Naive thymus-derived CD4-positive, alpha-beta T cell (primary cell): ENCODE results near the gene RNF151. TPM values are rescaled to one million over a fixed set of nuclear protein-coding genes. Genes with fewer than 3 reads are reported as not detected.
"Not testable (repeated sequence)": the region's sequence is repeated elsewhere in the genome, so short reads cannot be mapped to it uniquely, and the experiment has no call there.

ENCODE experiments used
- ATAC-seq: fragments of 150-1000 bp; cut with Tn5 transposase; 2 replicates; pipeline ENCODE4 v1.10.0; 2021; ENCODE audit warnings: mild to moderate bottlenecking, moderate library complexity
- CTCF ChIA-PET: fragments of 350-600 bp; sonication (Branson Sonifier 250); formaldehyde crosslinking; loops from one replicate; lab custom pipeline; 2021; ENCODE audit warnings: antibody characterized with exemption; lab: Charles Lee
- POLR2A ChIA-PET: fragments of 350-600 bp; sonication (Branson Sonifier 250); formaldehyde crosslinking; loops from one replicate; lab custom pipeline; 2021; ENCODE audit warnings: antibody characterized with exemption, inconsistent platforms; lab: Charles Lee
- DNase-seq, 9 donors: peaks; one replicate each; pipeline versions ENCODE4 v3.0.0 to v3.0.0-alpha.2; 2020 to 2022; ENCODE audit warnings: mixed read lengths in 1 of 9
- H3K27ac ChIP-seq: one replicate; pipeline ENCODE4 v1.7.0; 2013; ENCODE audit warnings: mild to moderate bottlenecking, low read depth, low read length, moderate library complexity
- H3K27me3 ChIP-seq, 2 donors: one replicate each; pipeline ENCODE4 v1.7.0; 2013; ENCODE audit warnings: low read length in 2 of 2, mild to moderate bottlenecking in 2 of 2, moderate library complexity in 2 of 2; ENCODE audit not compliant: control insufficient read depth in 2 of 2, insufficient read depth in 2 of 2
- H3K36me3 ChIP-seq, 3 experiments: 1 replicate in 2 of 3; 2 replicates in 1 of 3; pipeline ENCODE4 v1.7.0; 2013; ENCODE audit warnings: low read length in 3 of 3, mild to moderate bottlenecking in 3 of 3, moderate library complexity in 1 of 3; ENCODE audit not compliant: insufficient read depth in 3 of 3, control insufficient read depth in 2 of 3
- H3K4me1 ChIP-seq, 2 donors: one replicate each; pipeline ENCODE4 v1.7.0; 2013; ENCODE audit warnings: low read length in 2 of 2, mild to moderate bottlenecking in 2 of 2, moderate library complexity in 1 of 2; ENCODE audit not compliant: control insufficient read depth in 2 of 2, insufficient read depth in 2 of 2
- H3K4me3 ChIP-seq: 2 replicates; pipeline ENCODE4 v1.7.0; 2013; ENCODE audit warnings: mild to moderate bottlenecking, low read length
- H3K9me3 ChIP-seq, 3 experiments: 1 replicate in 2 of 3; 2 replicates in 1 of 3; pipeline ENCODE4 v1.7.0; 2013; ENCODE audit warnings: low read length in 3 of 3; ENCODE audit not compliant: control insufficient read depth in 2 of 3
- H3K27ac Mint-ChIP-seq, 9 donors: one replicate each; pipeline ENCODE4 v1.8.0; 2020 to 2022; ENCODE audit warnings: mixed read lengths in 9 of 9, mild to moderate bottlenecking in 8 of 9, moderate library complexity in 5 of 9, inconsistent platforms in 2 of 9
- H3K27me3 Mint-ChIP-seq, 5 donors: one replicate each; pipeline ENCODE4 v1.8.0; 2021 to 2022; ENCODE audit warnings: mixed read lengths in 5 of 5, mild to moderate bottlenecking in 1 of 5
- H3K36me3 Mint-ChIP-seq, 5 donors: one replicate each; pipeline ENCODE4 v1.8.0; 2020 to 2022; ENCODE audit warnings: mixed read lengths in 5 of 5, mild to moderate bottlenecking in 3 of 5, inconsistent platforms in 1 of 5
- H3K4me1 Mint-ChIP-seq, 7 donors: one replicate each; pipeline ENCODE4 v1.8.0; 2020 to 2022; ENCODE audit warnings: mixed read lengths in 7 of 7, mild to moderate bottlenecking in 3 of 7, inconsistent platforms in 1 of 7
- H3K4me3 Mint-ChIP-seq, 10 donors: one replicate each; pipeline ENCODE4 v1.8.0; 2020 to 2022; ENCODE audit warnings: mild to moderate bottlenecking in 10 of 10, mixed read lengths in 10 of 10, moderate library complexity in 6 of 10, inconsistent platforms in 2 of 10
- H3K9me3 Mint-ChIP-seq, 11 donors: one replicate each; pipeline ENCODE4 v1.8.0; 2020 to 2022; ENCODE audit warnings: mixed read lengths in 11 of 11, mild to moderate bottlenecking in 4 of 11, inconsistent platforms in 1 of 11, moderate library complexity in 1 of 11
- intact Hi-C, 2 donors: fragments of 100-400 bp; cut with micrococcal nuclease; formaldehyde crosslinking; loops; one replicate each; pipeline ENCODE4 v1.15.1; 2023
- polyA plus RNA-seq, 2 donors: library from polyadenylated mRNA; unstranded; fragments of 300-500 nt; fragmentation: Illumina TruSeq; gene quantifications; one replicate each; pipeline ENCODE4 v1.2.3, GENCODE V29; 2021
- total RNA-seq, 6 experiments: library from RNA in 5 of 6; stranded (reverse) in 5 of 6; gene quantifications; 1 replicate in 5 of 6; 2 replicates in 1 of 6; pipeline ENCODE4 v1.2.3 and lab custom pipeline; 2021 to 2026

RNF151 gene
- total and polyA plus RNA-seq, 7 experiments from 2014 or later, result 0.51 TPM; not detected in 6

- H3K9me3 Mint-ChIP-seq, DNase-seq, CTCF ChIA-PET, ATAC-seq, H3K27me3 ChIP-seq, H3K4me3 Mint-ChIP-seq, H3K27ac Mint-ChIP-seq, H3K36me3 ChIP-seq, POLR2A ChIA-PET, H3K4me3 ChIP-seq, H3K27ac ChIP-seq, H3K4me1 Mint-ChIP-seq, H3K36me3 Mint-ChIP-seq, H3K4me1 ChIP-seq, H3K9me3 ChIP-seq: not testable (repeated sequence)
- intact Hi-C loops, result loop anchor here in 1 of 2 donors (10.0 kb wide), 1 partner anchor 395 kb away; no protein-coding TSS in a partner anchor
- H3K27me3 Mint-ChIP-seq, result peaks cover 42 to 80% (median 56%) of the 10 kb centered on the region in 5 donors
These were observed 46.5 kb upstream of the RNF151 start for GRCh38 chr16:1920122-1920521.

DNA sequence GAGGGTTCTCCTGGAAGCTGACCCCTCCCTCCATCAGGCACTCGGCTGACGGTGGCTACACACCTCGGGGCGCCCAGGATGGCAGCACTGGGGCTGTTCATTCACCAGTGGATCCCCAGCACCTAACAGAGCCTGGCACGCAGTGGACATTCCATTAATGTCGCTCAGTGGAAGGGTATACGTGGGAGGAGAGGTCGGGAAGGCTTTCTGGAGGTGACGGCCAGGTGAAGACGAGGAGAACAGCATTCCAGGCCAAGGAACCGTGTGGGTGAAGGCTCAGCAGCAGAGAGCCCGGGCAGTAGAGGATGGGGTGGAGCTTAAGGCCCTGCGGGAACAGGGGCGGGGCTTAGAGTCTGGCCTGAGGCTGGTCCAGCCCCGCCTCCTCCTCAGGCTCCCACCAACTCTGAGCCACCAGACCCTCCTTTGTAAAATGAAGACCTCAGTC, 45.9 kb upstream of the RNF151 start:
- Mint-ChIP-seq H3K36me3 (peaks cover 0 to 5% (median 0%) of the 10 kb centered on the region in 5 donors), H3K4me1 (peaks cover 0 to 10% (median 3%) of the 10 kb centered on the region in 7 donors), H3K27me3 (peaks cover 42 to 74% (median 50%) of the 10 kb centered on the region in 5 donors), H3K4me3 (no peak overlapping the region), H3K9me3 (no peaks in the 10 kb centered on the region), H3K27ac (no peak overlapping the region)
- H3K4me1 ChIP-seq, result no peaks in the 10 kb centered on the region
- DNase-seq (no peak), ATAC-seq (no peak)
- no peak overlapping the region for H3K27ac ChIP-seq
- H3K27me3 ChIP-seq, result peaks cover 2 to 4% of the 10 kb centered on the region in 2 donors
- H3K9me3 ChIP-seq, result no peaks in the 10 kb centered on the region
- H3K36me3 ChIP-seq, result no peaks in the 10 kb centered on the region
- intact Hi-C loops, result loop anchor here in 1 of 2 donors (10.0 kb wide), 1 partner anchor 396 kb away; no protein-coding TSS in a partner anchor
- H3K4me3 ChIP-seq, result no peak overlapping the region
- CTCF ChIA-PET, result interaction anchor here (0.5 kb wide), 1 partner anchor 222 kb away, joined by 7 read pairs; no protein-coding TSS in a partner anchor
- POLR2A ChIA-PET, result no interaction called here

DNA sequence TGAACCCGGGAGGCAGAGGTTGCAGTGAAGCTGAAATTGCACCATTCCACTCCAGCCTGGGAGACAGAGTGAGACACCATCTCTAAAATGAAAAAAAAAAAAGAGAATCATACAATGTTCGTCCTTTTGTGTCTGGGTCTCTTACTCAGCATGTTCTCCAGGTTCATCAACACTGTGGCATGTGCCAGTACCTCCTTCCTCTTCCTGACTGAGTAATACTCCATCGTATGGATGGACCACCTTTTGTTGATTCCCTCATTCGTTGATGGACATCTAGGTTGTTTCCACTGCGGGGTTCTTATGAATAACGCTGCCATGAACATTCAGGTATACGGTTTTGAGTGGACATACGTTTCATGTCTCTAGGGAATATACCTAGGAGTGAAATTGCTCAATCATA, 44.3 kb upstream of the RNF151 start:
- H3K4me3 ChIP-seq, result no peak overlapping the region
- Mint-ChIP-seq H3K27me3 (peaks cover 27 to 58% (median 35%) of the 10 kb centered on the region in 5 donors), H3K4me1 (peaks cover 0 to 9% (median 3%) of the 10 kb centered on the region in 7 donors), H3K27ac (peak overlapping the region in 1 of 9 donors; percentile 48), H3K36me3 (peaks cover 0 to 5% (median 0%) of the 10 kb centered on the region in 5 donors), H3K4me3 (no peak overlapping the region), H3K9me3 (no peaks in the 10 kb centered on the region)
- H3K27ac ChIP-seq, result no peak overlapping the region
- intact Hi-C loops, result loop anchor here in 1 of 2 donors (10.0 kb wide), 1 partner anchor 398 kb away; no protein-coding TSS in a partner anchor
- H3K9me3 ChIP-seq, result no peaks in the 10 kb centered on the region
- ATAC-seq (no peak), DNase-seq (no peak)
- no peaks in the 10 kb centered on the region for H3K36me3 ChIP-seq
- H3K4me1 ChIP-seq, result no peaks in the 10 kb centered on the region
- H3K27me3 ChIP-seq, result peaks cover 2 to 4% of the 10 kb centered on the region in 2 donors
- ChIA-PET POLR2A (interaction anchor here (0.7 kb wide), 1 partner anchor 25 kb away, joined by 3 read pairs; no protein-coding TSS in a partner anchor), CTCF (interaction anchor here (0.7 kb wide), 1 partner anchor 491 kb away, joined by 3 read pairs; no protein-coding TSS in a partner anchor)

DNA sequence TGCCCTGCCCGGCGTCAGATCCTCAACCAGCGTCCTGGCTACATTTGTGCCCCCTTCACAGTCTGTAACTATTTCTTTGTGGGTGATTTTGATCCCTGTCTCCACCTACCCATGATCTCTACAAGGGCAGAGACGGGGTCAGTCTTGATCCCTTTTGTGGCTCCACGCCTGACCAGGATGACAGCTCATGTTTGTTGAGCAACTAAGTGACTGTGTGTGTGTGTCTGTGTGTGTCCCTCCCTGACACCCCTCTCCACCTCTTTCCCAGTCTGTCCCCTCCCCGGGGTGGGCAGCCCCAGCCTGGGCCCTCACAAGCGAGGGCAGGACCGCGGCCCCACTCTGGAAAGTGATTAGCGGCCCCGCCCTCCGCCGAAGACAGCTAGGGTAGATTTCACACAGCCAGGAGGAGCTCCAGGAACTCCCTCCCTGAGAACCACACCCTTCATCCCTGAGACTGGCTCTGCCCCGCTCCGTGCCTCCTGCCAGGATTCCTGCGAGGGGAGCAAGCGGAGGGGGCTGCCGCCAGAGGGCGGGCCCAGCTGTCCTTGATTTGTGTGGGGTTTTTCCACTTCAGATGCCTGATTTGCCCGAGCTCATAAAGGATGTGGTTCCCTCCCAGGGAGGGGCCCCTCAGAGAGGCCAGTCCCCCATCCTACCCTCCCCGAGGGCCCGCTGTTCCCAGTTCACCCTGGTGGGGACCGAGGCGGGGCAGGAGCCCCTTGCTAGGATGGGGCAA, 43.2 kb upstream of the RNF151 start:
- Mint-ChIP-seq H3K27me3 (peaks cover 27 to 56% (median 35%) of the 10 kb centered on the region in 5 donors), H3K4me1 (peaks cover 0 to 9% (median 3%) of the 10 kb centered on the region in 7 donors), H3K36me3 (peaks cover 0 to 5% (median 0%) of the 10 kb centered on the region in 5 donors), H3K27ac (no peak overlapping the region), H3K9me3 (no peaks in the 10 kb centered on the region), H3K4me3 (no peak overlapping the region)
- Histone ChIP-seq H3K4me1 (no peaks in the 10 kb centered on the region), H3K27me3 (peaks cover 2 to 4% of the 10 kb centered on the region in 2 donors), H3K27ac (no peak overlapping the region), H3K4me3 (no peak overlapping the region), H3K9me3 (no peaks in the 10 kb centered on the region), H3K36me3 (no peaks in the 10 kb centered on the region)
- ChIA-PET POLR2A (no interaction called here), CTCF (interaction anchor here (0.6 kb wide), 1 partner anchor 40 kb away, joined by 3 read pairs; no protein-coding TSS in a partner anchor)
- ATAC-seq (peak; percentile 37), DNase-seq (no peak)
- intact Hi-C loops, result loop anchor here in 1 of 2 donors (10.0 kb wide), 1 partner anchor 399 kb away; no protein-coding TSS in a partner anchor

DNA sequence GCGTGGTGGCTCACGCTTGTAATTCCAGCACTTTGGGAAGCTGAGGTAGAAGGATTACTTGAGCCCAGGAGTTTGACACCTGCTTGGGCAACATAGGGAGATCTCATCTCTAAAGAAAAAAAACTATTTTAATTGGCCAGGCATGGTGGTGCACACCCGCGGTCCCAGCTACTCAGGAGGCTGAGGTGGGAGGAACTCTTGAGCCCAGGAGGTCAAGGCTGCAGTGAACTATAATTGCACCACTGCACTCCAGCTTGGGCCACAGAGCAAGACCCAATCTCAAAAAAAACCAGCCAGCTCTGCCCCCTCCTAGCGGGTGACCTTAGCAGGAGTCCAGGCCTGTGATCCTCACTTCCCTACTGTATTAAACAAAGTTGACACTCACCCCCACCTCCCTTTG, 42.6 kb upstream of the RNF151 start:
- peaks cover 0 to 5% (median 0%) of the 10 kb centered on the region in 5 donors for H3K36me3 Mint-ChIP-seq
- ATAC-seq, result no peak
- H3K4me1 ChIP-seq, result no peaks in the 10 kb centered on the region
- peaks cover 2 to 11% (median 4%) of the 10 kb centered on the region in 7 donors for H3K4me1 Mint-ChIP-seq
- DNase-seq, result no peak
- H3K27ac Mint-ChIP-seq, result no peak overlapping the region
- H3K9me3 ChIP-seq, result no peaks in the 10 kb centered on the region
- POLR2A ChIA-PET, result no interaction called here
- H3K4me3 ChIP-seq, result no peak overlapping the region
- H3K27me3 Mint-ChIP-seq, result peaks cover 27 to 50% (median 35%) of the 10 kb centered on the region in 5 donors
- intact Hi-C loops, result loop anchor here in 1 of 2 donors (10.0 kb wide), 1 partner anchor 399 kb away; no protein-coding TSS in a partner anchor
- CTCF ChIA-PET, result no interaction called here
- no peak overlapping the region for H3K27ac ChIP-seq
- no peak overlapping the region for H3K4me3 Mint-ChIP-seq
- no peaks in the 10 kb centered on the region for H3K36me3 ChIP-seq
- H3K27me3 ChIP-seq, result peaks cover 0 to 4% of the 10 kb centered on the region in 2 donors
- H3K9me3 Mint-ChIP-seq, result no peaks in the 10 kb centered on the region

GRCh38 chr16:1926271-1926670, 40.4 kb upstream of the RNF151 start:
- Histone ChIP-seq H3K27ac (no peak overlapping the region), H3K4me3 (no peak overlapping the region), H3K9me3 (no peaks in the 10 kb centered on the region), H3K4me1 (no peaks in the 10 kb centered on the region), H3K27me3 (no peaks in the 10 kb centered on the region), H3K36me3 (no peaks in the 10 kb centered on the region)
- ChIA-PET CTCF (no interaction called here), POLR2A (no interaction called here)
- H3K9me3 Mint-ChIP-seq, result no peaks in the 10 kb centered on the region
- H3K27ac Mint-ChIP-seq, result no peak overlapping the region
- intact Hi-C loops, result loop anchor here in 1 of 2 donors (10.0 kb wide), 1 partner anchor 401 kb away; no protein-coding TSS in a partner anchor
- peaks cover 16 to 36% (median 24%) of the 10 kb centered on the region in 5 donors for H3K27me3 Mint-ChIP-seq
- peaks cover 3 to 9% (median 5%) of the 10 kb centered on the region in 7 donors for H3K4me1 Mint-ChIP-seq
- no peak for DNase-seq
- H3K4me3 Mint-ChIP-seq, result no peak overlapping the region
- no peak for ATAC-seq
- H3K36me3 Mint-ChIP-seq, result peaks cover 0 to 5% (median 0%) of the 10 kb centered on the region in 5 donors
